Mammary microvascular endothelial cell (primary cell): ENCODE results near the gene SLPI. TPM values are rescaled to one million over a fixed set of nuclear protein-coding genes. Genes with fewer than 3 reads are reported as not detected.

Experiments
- total RNA-seq: library from RNA; depleted of rRNA; stranded (reverse); fragments of >200 nt; gene quantifications from 2 replicates; pipeline ENCODE4 v1.2.3, GENCODE V29; 2015

The SLPI gene
- not detected in 2 replicates for total RNA-seq

GRCh38 chr20:45254383-45255262, at the start of gene SLPI:
Gene SLPI, minus strand, starts transcription at chr20:45254564. Its CDS starts 21 bp downstream, at chr20:45254543.

GRCh38 chr20:45221076-45221475, 33.3 kb downstream of the SLPI start, which contains the start of gene SEMG2:
Gene SEMG2, plus strand, starts transcription at chr20:45221373. Its CDS starts 17 bp downstream, at chr20:45221390.

GRCh38 chr20:45206725-45207124, 47.6 kb downstream of the SLPI start, which contains the start of gene SEMG1:
Gene SEMG1, plus strand, starts transcription at chr20:45207033. Its CDS starts 21 bp downstream, at chr20:45207054.

Other genes with a start within 250 kb of the SLPI start
- 0.05 and 0.20 TPM in 2 replicates for gene KCNS1, start 153.4 kb downstream of the SLPI start, total RNA-seq
- gene WFDC5, start 139.4 kb downstream of the SLPI start, total RNA-seq = not detected in 2 replicates
- gene WFDC12, start 130.1 kb downstream of the SLPI start, total RNA-seq = not detected in 2 replicates
- gene PI3, start 79.7 kb downstream of the SLPI start, total RNA-seq = not detected in 2 replicates
- not detected in 2 replicates for gene SEMG1, start 47.5 kb downstream of the SLPI start, total RNA-seq
- not detected in 2 replicates for gene SEMG2, start 33.2 kb downstream of the SLPI start, total RNA-seq
- gene RBPJL, start 52.3 kb upstream of the SLPI start, total RNA-seq = not detected in 2 replicates
- 0.20 TPM in 1 of 2 replicates, not detected in the other for gene MATN4, start 53.7 kb upstream of the SLPI start, total RNA-seq
- gene SDC4, start 93.9 kb upstream of the SLPI start, total RNA-seq = 46.2 and 47.0 TPM in 2 replicates
- gene SYS1, start 108.6 kb upstream of the SLPI start, total RNA-seq = 21.4 and 29.5 TPM in 2 replicates
- not detected in 2 replicates for gene TP53TG5, start 123.8 kb upstream of the SLPI start, total RNA-seq
- 5.5 and 9.7 TPM in 2 replicates for gene DBNDD2, start 153.7 kb upstream of the SLPI start, total RNA-seq
- gene PIGT, start 161.6 kb upstream of the SLPI start, total RNA-seq = 75.6 and 77.7 TPM in 2 replicates
- gene WFDC2, start 215.2 kb upstream of the SLPI start, total RNA-seq = not detected in 2 replicates